Measurements from ENCODE around the gene FAM131A.

DNA sequence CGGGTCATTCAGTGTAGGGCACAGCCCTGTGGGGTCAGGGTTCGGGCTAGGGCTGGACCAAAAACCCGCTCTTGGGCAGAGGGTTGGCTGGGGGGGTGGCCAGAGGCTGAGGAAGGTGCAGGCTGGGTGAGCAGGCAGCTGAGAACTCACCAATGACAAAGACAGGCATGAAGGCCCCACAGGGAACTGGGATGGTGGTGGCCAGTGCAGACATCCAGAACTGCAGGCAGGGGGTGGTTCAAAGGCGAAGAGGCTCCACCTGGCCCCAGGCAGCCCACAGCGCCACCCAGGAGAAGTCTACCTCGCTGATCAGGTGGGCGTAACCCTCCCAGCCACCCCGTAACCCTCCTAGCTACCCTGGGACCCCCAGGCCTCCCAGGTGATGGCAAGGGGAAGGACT lies 17.4 kb downstream of the FAM131A start:
- TF ChIP-seq, protein P1, sequence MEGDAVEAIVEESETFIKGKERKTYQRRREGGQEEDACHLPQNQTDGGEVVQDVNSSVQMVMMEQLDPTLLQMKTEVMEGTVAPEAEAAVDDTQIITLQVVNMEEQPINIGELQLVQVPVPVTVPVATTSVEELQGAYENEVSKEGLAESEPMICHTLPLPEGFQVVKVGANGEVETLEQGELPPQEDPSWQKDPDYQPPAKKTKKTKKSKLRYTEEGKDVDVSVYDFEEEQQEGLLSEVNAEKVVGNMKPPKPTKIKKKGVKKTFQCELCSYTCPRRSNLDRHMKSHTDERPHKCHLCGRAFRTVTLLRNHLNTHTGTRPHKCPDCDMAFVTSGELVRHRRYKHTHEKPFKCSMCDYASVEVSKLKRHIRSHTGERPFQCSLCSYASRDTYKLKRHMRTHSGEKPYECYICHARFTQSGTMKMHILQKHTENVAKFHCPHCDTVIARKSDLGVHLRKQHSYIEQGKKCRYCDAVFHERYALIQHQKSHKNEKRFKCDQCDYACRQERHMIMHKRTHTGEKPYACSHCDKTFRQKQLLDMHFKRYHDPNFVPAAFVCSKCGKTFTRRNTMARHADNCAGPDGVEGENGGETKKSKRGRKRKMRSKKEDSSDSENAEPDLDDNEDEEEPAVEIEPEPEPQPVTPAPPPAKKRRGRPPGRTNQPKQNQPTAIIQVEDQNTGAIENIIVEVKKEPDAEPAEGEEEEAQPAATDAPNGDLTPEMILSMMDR (conservative IDR thresholded peaks at IDR 0.05; ENCODE audit: low read depth, low read length): no peak
- TF ChIP-seq EZH2 (IDR thresholded peaks at IDR 0.05; ENCODE audit: borderline replicate concordance, low read depth, low read length, poor library complexity, severe bottlenecking): no peak
